ENCODE results near the gene KIF3A. TPM values are rescaled to one million over a fixed set of nuclear protein-coding genes. Genes with fewer than 3 reads are reported as not detected.

Gene KIF3A
- total and polyA plus RNA-seq, 4 donors: 3.1 to 16.5 (median 9.2) TPM

DNA sequence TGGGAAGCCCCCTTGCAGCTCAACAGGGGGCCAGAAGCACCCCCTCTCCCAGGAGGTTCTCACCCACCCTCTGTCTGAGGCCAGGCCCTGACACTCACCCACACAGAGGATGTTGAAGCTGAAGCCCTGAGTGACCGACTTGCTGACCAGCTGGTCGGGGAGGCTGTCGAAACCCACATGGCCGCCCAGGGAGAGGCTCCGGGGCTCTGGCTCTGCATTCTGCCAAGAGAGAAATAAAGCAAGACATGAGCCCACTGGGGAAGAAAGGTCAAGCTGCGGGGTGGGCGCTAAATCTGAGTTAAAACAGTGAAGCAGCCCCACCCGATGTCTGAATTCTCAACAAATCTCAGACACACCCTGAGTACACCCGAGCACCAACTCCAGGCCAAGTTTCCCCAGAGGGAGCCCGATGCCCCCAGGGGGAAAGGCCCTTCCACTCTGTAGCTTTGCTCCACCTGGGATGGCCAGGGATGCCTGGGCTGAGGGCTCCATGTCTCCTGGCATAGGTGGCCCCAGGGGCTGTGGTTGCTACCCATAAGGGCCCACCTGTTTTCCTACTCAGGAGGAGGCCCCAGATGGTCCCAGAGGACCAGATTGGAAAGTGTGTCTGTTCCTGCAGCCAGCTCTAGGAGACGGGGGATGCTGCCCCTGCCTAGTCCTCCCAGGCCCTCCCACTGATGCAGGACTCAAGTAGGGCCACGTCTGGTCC is 28.1 kb upstream of the KIF3A start:
- Histone ChIP-seq H3K9me3 (ENCODE audit: control insufficient read depth in 4 of 4, insufficient read depth in 3 of 4, low read length in 3 of 4) (no peaks in the 10 kb centered on the region), H3K27ac (ENCODE audit: low read depth in 1 of 2, low read length in 1 of 2) (no peak overlapping the region), H3K9ac (ENCODE audit: insufficient read depth in 1 of 2, low read length in 2 of 2) (no peak overlapping the region), H3K27me3 (ENCODE audit: control insufficient read depth in 3 of 3, insufficient read depth in 3 of 3, low read length in 2 of 3) (no peaks in the 10 kb centered on the region), H3K4me1 (ENCODE audit: control insufficient read depth in 5 of 5, insufficient read depth in 5 of 5, low read length in 5 of 5) (peaks cover 8 to 20% (median 16%) of the 10 kb centered on the region in 5 donors), H3K36me3 (ENCODE audit: control insufficient read depth in 4 of 4, insufficient read depth in 4 of 4, low read length in 4 of 4) (peaks cover 0 to 31% (median 14%) of the 10 kb centered on the region in 4 donors), H3K4me3 (no peak overlapping the region)
- DNase-seq (no peak), ATAC-seq (ENCODE audit: insufficient read depth, low FRiP score) (no peak)
- TF ChIP-seq, protein P1, sequence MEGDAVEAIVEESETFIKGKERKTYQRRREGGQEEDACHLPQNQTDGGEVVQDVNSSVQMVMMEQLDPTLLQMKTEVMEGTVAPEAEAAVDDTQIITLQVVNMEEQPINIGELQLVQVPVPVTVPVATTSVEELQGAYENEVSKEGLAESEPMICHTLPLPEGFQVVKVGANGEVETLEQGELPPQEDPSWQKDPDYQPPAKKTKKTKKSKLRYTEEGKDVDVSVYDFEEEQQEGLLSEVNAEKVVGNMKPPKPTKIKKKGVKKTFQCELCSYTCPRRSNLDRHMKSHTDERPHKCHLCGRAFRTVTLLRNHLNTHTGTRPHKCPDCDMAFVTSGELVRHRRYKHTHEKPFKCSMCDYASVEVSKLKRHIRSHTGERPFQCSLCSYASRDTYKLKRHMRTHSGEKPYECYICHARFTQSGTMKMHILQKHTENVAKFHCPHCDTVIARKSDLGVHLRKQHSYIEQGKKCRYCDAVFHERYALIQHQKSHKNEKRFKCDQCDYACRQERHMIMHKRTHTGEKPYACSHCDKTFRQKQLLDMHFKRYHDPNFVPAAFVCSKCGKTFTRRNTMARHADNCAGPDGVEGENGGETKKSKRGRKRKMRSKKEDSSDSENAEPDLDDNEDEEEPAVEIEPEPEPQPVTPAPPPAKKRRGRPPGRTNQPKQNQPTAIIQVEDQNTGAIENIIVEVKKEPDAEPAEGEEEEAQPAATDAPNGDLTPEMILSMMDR (IDR thresholded peaks at IDR 0.05; ENCODE audit: control extremely low read depth, extremely low read depth): no peak
- 87 to 94% methylated on average over 12 of the region's 12 CpGs for WGBS, 2 donors

DNA sequence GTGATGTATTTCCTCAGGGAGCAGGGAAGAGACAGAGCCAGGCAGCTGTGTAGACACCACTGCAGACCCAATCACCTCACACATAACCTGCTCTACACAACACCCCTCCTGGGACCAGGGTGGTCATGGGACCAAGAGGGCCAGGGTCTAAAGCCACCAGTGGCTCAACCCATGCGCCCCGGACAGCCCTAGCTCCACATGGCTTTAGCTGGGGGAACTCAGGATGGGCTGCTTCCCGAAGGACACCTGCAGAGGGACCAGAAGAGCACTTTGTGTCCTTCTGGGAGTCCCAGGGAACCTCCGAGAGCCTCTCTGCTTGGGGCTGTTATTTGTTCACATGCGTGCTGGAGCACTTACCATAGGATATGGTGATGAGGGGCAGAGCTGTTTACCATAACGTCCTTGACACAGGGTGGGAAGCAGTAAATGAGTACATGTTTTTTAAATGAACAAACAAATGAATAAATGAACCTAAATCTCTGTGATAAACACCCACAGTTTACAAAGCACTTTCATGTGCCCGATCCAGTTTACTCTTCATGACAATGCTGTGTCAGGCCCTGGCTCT is 27.4 kb upstream of the KIF3A start:
- Histone ChIP-seq H3K27me3 (ENCODE audit: control insufficient read depth in 3 of 3, insufficient read depth in 3 of 3, low read length in 2 of 3) (no peaks in the 10 kb centered on the region), H3K9me3 (ENCODE audit: control insufficient read depth in 4 of 4, insufficient read depth in 3 of 4, low read length in 3 of 4) (no peaks in the 10 kb centered on the region), H3K27ac (ENCODE audit: low read depth in 1 of 2, low read length in 1 of 2) (no peak overlapping the region), H3K9ac (ENCODE audit: insufficient read depth in 1 of 2, low read length in 2 of 2) (no peak overlapping the region), H3K36me3 (ENCODE audit: control insufficient read depth in 4 of 4, insufficient read depth in 4 of 4, low read length in 4 of 4) (peaks cover 0 to 31% (median 14%) of the 10 kb centered on the region in 4 donors), H3K4me3 (no peak overlapping the region), H3K4me1 (ENCODE audit: control insufficient read depth in 5 of 5, insufficient read depth in 5 of 5, low read length in 5 of 5) (peaks cover 8 to 19% (median 16%) of the 10 kb centered on the region in 5 donors)
- DNase-seq (no peak), ATAC-seq (ENCODE audit: insufficient read depth, low FRiP score) (no peak)
- 93 to 97% methylated on average over 7 of the region's 7 CpGs for WGBS, 2 donors
- TF ChIP-seq, protein P1 (IDR thresholded peaks at IDR 0.05; ENCODE audit: control extremely low read depth, extremely low read depth): no peak

DNA sequence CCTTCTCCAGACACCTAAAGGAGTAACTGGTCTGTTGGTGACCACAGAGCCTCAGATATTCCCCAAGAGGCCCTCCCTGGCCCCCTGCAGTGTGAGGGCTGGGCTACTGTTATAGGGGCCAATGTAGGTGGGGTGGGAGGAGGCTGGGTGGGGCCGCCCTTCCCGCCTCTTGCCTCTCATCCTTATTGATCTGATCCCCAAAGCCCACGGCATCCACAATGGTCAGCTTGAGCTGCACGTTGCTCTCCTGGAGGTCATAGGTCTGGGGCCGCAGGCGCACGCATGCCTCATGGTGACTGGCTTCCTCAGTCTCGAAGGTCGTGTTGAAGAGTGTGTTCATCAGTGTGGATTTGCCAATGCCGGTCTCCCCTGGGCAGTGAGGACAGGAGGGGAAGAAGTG is 26.7 kb upstream of the KIF3A start:
- ATAC-seq (ENCODE audit: insufficient read depth, low FRiP score) (no peak), DNase-seq (no peak)
- no peak overlapping the region for H3K4me3 ChIP-seq
- 94 to 98% methylated on average over 10 of the region's 10 CpGs for WGBS, 2 donors
- H3K36me3 ChIP-seq (ENCODE audit: control insufficient read depth in 4 of 4, insufficient read depth in 4 of 4, low read length in 4 of 4): peaks cover 0 to 35% (median 20%) of the 10 kb centered on the region in 4 donors
- H3K27me3 ChIP-seq (ENCODE audit: control insufficient read depth in 3 of 3, insufficient read depth in 3 of 3, low read length in 2 of 3): no peaks in the 10 kb centered on the region
- H3K27ac ChIP-seq (ENCODE audit: low read depth in 1 of 2, low read length in 1 of 2): no peak overlapping the region
- no peak overlapping the region for H3K9ac ChIP-seq (ENCODE audit: insufficient read depth in 1 of 2, low read length in 2 of 2)
- peaks cover 8 to 19% (median 16%) of the 10 kb centered on the region in 5 donors for H3K4me1 ChIP-seq (ENCODE audit: control insufficient read depth in 5 of 5, insufficient read depth in 5 of 5, low read length in 5 of 5)
- H3K9me3 ChIP-seq (ENCODE audit: control insufficient read depth in 4 of 4, insufficient read depth in 3 of 4, low read length in 3 of 4): no peaks in the 10 kb centered on the region
- TF ChIP-seq, protein P1 (IDR thresholded peaks at IDR 0.05; ENCODE audit: control extremely low read depth, extremely low read depth): no peak

Measured in lung (tissue), 12 donors.